CD14-positive monocyte (primary cell): ENCODE data around the gene ELOVL1. TPM values are rescaled to one million over a fixed set of nuclear protein-coding genes. Genes with fewer than 3 reads are reported as not detected.

ENCODE experiments used
- DNase-seq, 3 donors: peaks; one replicate each; pipeline ENCODE4 v3.0.0-alpha.2; 2011 to 2022
- H2AFZ ChIP-seq: 2 replicates; pipeline ENCODE4 v1.6.0; 2012; ENCODE audit warnings: mild to moderate bottlenecking, low read depth, low read length, inconsistent platforms; ENCODE audit not compliant: insufficient read depth, poor library complexity, severe bottlenecking
- H3K27ac ChIP-seq, 2 donors: 1 replicate in 1 of 2; 2 replicates in 1 of 2; pipeline ENCODE4 v1.5.1; 2012 to 2013; ENCODE audit warnings: low read length in 2 of 2, control low read depth in 1 of 2, inconsistent platforms in 1 of 2, low read depth in 1 of 2, mild to moderate bottlenecking in 1 of 2
- H3K27me3 ChIP-seq, 2 donors: one replicate each; pipeline versions ENCODE4 v1.6.0 to v1.6.1; 2011 to 2013; ENCODE audit warnings: low read length in 2 of 2; ENCODE audit not compliant: control insufficient read depth in 2 of 2, insufficient read depth in 2 of 2
- H3K36me3 ChIP-seq, 2 donors: replicated peaks in 1 of 2; 1 replicate in 1 of 2; 2 replicates in 1 of 2; pipeline versions ENCODE4 v1.5.1 to v1.6.1; 2012 to 2013; ENCODE audit warnings: low read length in 2 of 2, control low read depth in 1 of 2, inconsistent platforms in 1 of 2, mild to moderate bottlenecking in 1 of 2; ENCODE audit not compliant: insufficient read depth in 2 of 2, control insufficient read depth in 1 of 2
- H3K4me1 ChIP-seq, 2 donors: 1 replicate in 1 of 2; 2 replicates in 1 of 2; pipeline versions ENCODE4 v1.5.1 to v1.6.1; 2012 to 2013; ENCODE audit warnings: low read length in 2 of 2, control low read depth in 1 of 2, inconsistent platforms in 1 of 2, mild to moderate bottlenecking in 1 of 2, moderate library complexity in 1 of 2; ENCODE audit not compliant: insufficient read depth in 2 of 2, control insufficient read depth in 1 of 2
- H3K4me2 ChIP-seq: replicated peaks from 2 replicates; pipeline ENCODE3; 2012; ENCODE audit warnings: low read length, moderate library complexity, mild to moderate bottlenecking; ENCODE audit not compliant: poor library complexity, severe bottlenecking; ENCODE audit errors: extremely low read depth
- H3K4me3 ChIP-seq, 3 experiments: fragments of 200-600 bp in 1 of 3; sonication (generic) in 1 of 3; replicated peaks in 1 of 3; 1 replicate in 2 of 3; 2 replicates in 1 of 3; pipeline ENCODE4 v1.5.1; 2011 to 2013; ENCODE audit warnings: low read length in 3 of 3, mild to moderate bottlenecking in 3 of 3, control low read depth in 2 of 3, low read depth in 2 of 3, inconsistent platforms in 1 of 3, moderate library complexity in 1 of 3
- H3K79me2 ChIP-seq: 2 replicates; pipeline ENCODE4 v1.6.0; 2012; ENCODE audit warnings: mild to moderate bottlenecking, control low read depth, inconsistent platforms, low read length, moderate library complexity; ENCODE audit not compliant: insufficient read depth
- H3K9ac ChIP-seq: 2 replicates; pipeline ENCODE4 v1.6.0; 2017; ENCODE audit warnings: low read length, mild to moderate bottlenecking; ENCODE audit not compliant: insufficient read depth, poor library complexity, severe bottlenecking
- H3K9me3 ChIP-seq, 2 donors: replicated peaks in 1 of 2; 1 replicate in 1 of 2; 2 replicates in 1 of 2; pipeline versions ENCODE4 v1.5.1 to v1.6.1; 2012 to 2013; ENCODE audit warnings: low read length in 2 of 2, control low read depth in 1 of 2; ENCODE audit not compliant: control insufficient read depth in 1 of 2, insufficient read depth in 1 of 2
- H4K20me1 ChIP-seq: 2 replicates; pipeline ENCODE4 v1.6.0; 2012; ENCODE audit warnings: mild to moderate bottlenecking, low read length, control low read depth, moderate library complexity; ENCODE audit not compliant: insufficient read depth
- H3K27ac Mint-ChIP-seq, 7 donors: one replicate each; pipeline ENCODE4 v1.8.0; 2020; ENCODE audit warnings: mild to moderate bottlenecking in 7 of 7, mixed read lengths in 7 of 7, moderate library complexity in 6 of 7, inconsistent platforms in 2 of 7
- H3K27me3 Mint-ChIP-seq, 3 donors: one replicate each; pipeline ENCODE4 v1.8.0; 2021 to 2022; ENCODE audit warnings: low read depth in 3 of 3, mild to moderate bottlenecking in 3 of 3, mixed read lengths in 3 of 3, moderate library complexity in 3 of 3, inconsistent platforms in 1 of 3
- H3K36me3 Mint-ChIP-seq, 2 donors: one replicate each; pipeline ENCODE4 v1.8.0; 2020; ENCODE audit warnings: mixed read lengths in 2 of 2, inconsistent platforms in 1 of 2, mild to moderate bottlenecking in 1 of 2
- H3K4me1 Mint-ChIP-seq: one replicate; pipeline ENCODE4 v1.8.0; 2020; ENCODE audit warnings: mild to moderate bottlenecking, mixed read lengths
- H3K4me3 Mint-ChIP-seq, 2 donors: one replicate each; pipeline ENCODE4 v1.8.0; 2020; ENCODE audit warnings: mild to moderate bottlenecking in 2 of 2, mixed read lengths in 2 of 2, moderate library complexity in 1 of 2
- H3K9me3 Mint-ChIP-seq, 7 donors: one replicate each; pipeline ENCODE4 v1.8.0; 2020 to 2022; ENCODE audit warnings: mixed read lengths in 7 of 7, mild to moderate bottlenecking in 6 of 7, moderate library complexity in 6 of 7, inconsistent platforms in 2 of 7
- WGBS: methylation state at CpG from one replicate; pipeline ENCODE4 v1.1.5; 2013; ENCODE audit warnings: missing lambda C conversion rate; ENCODE audit not compliant: insufficient coverage; 5-methylcytosine and 5-hydroxymethylcytosine counted together
- intact Hi-C, 2 donors: fragments of 100-400 bp; cut with micrococcal nuclease; formaldehyde crosslinking; loops; one replicate each; pipeline versions ENCODE4 v1.15.0 to v1.15.1; 2023
- polyA plus RNA-seq, 3 donors: library from polyadenylated mRNA; depleted of rRNA in 1 of 3; unstranded in 2 of 3; stranded (reverse) in 1 of 3; fragments of 300-500 nt in 2 of 3; fragments of >200 nt in 1 of 3; fragmentation: Illumina TruSeq in 2 of 3; gene quantifications; 1 replicate in 2 of 3; 2 replicates in 1 of 3; pipeline ENCODE4 v1.2.3, GENCODE V29; 2012 to 2021
- TF ChIP-seq, protein P1 (sequence below): fragments of 200-600 bp; IDR thresholded peaks from one replicate; pipeline ENCODE4 v1.8.0; 2022; ENCODE audit warnings: antibody characterized with exemption, mild to moderate bottlenecking

ELOVL1 gene
- polyA plus RNA-seq, 3 donors, result 135 to 151 (median 148) TPM

DNA sequence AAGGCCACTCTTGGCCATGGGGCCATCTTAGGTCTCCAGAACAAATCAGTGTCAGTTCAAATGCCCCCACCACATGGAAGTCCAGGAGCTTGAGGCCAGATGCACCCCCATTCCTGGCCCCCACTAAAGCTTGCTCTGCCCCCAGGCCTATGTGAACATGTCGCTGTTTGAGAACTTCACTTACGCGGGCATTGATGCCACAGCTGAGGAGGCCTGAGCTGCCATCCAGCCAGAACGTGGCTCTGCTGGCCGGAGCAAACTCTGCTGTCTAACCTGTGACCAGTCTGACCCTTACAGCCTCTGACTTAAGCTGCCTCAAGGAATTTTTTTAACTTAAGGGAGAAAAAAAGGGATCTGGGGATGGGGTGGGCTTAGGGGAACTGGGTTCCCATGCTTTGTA is 45.3 kb downstream of the ELOVL1 start:
- H3K79me2 ChIP-seq, result no peaks in the 10 kb centered on the region
- TF ChIP-seq, protein P1, sequence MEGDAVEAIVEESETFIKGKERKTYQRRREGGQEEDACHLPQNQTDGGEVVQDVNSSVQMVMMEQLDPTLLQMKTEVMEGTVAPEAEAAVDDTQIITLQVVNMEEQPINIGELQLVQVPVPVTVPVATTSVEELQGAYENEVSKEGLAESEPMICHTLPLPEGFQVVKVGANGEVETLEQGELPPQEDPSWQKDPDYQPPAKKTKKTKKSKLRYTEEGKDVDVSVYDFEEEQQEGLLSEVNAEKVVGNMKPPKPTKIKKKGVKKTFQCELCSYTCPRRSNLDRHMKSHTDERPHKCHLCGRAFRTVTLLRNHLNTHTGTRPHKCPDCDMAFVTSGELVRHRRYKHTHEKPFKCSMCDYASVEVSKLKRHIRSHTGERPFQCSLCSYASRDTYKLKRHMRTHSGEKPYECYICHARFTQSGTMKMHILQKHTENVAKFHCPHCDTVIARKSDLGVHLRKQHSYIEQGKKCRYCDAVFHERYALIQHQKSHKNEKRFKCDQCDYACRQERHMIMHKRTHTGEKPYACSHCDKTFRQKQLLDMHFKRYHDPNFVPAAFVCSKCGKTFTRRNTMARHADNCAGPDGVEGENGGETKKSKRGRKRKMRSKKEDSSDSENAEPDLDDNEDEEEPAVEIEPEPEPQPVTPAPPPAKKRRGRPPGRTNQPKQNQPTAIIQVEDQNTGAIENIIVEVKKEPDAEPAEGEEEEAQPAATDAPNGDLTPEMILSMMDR, result no peak
- no peaks in the 10 kb centered on the region for H3K4me1 ChIP-seq
- H3K36me3 ChIP-seq, result no peaks in the 10 kb centered on the region
- H3K4me3 ChIP-seq, result no peak overlapping the region
- no peak overlapping the region for H2AFZ ChIP-seq
- no peaks in the 10 kb centered on the region for H3K9me3 ChIP-seq
- H3K27ac ChIP-seq, result no peak overlapping the region
- no peak overlapping the region for H3K4me2 ChIP-seq
- H3K27me3 Mint-ChIP-seq, result peaks cover 0 to 6% (median 5%) of the 10 kb centered on the region in 3 donors
- no peaks in the 10 kb centered on the region for H4K20me1 ChIP-seq
- intact Hi-C loops, result no loop called here
- H3K27ac Mint-ChIP-seq, result no peak overlapping the region
- H3K9me3 Mint-ChIP-seq, result peaks cover 0 to 18% (median 13%) of the 10 kb centered on the region in 7 donors
- H3K9ac ChIP-seq, result no peak overlapping the region
- H3K4me1 Mint-ChIP-seq, result peaks cover 3% of the 10 kb centered on the region
- no peaks in the 10 kb centered on the region for H3K27me3 ChIP-seq
- WGBS, result 100% methylated on average over 5 of the region's 5 CpGs
- H3K36me3 Mint-ChIP-seq, result no peaks in the 10 kb centered on the region
- DNase-seq, result no peak
- no peak overlapping the region for H3K4me3 Mint-ChIP-seq

DNA sequence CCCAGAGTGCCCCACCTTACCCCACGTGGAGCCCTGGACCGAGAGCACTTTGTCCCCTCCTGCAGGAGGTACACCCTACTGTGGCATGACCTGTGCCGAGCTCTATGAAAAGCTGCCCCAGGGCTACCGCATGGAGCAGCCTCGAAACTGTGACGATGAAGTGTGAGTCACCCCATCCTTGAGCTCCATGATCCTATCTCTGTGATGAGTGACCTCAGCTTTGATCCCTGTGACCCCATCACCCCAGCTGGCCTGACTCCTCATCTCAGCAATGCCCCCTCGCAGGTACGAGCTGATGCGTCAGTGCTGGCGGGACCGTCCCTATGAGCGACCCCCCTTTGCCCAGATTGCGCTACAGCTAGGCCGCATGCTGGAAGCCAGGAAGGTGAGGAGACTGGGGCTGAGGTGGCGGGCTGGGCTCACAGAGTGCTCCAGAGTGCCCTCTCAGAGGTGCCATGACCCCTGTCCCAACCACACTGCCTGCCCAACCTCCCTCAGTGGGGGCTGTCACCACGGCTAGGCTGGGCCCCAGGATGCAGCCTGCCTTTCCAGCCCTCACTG is 46.4 kb downstream of the ELOVL1 start:
- peaks cover 0 to under 1% of the 10 kb centered on the region in 2 donors for H3K4me1 ChIP-seq
- no peaks in the 10 kb centered on the region for H3K36me3 ChIP-seq
- H3K79me2 ChIP-seq, result no peaks in the 10 kb centered on the region
- intact Hi-C loops, result no loop called here
- peaks cover 0 to 5% (median 4%) of the 10 kb centered on the region in 3 donors for H3K27me3 Mint-ChIP-seq
- no peak overlapping the region for H3K27ac Mint-ChIP-seq
- H3K4me1 Mint-ChIP-seq, result peaks cover 4% of the 10 kb centered on the region
- no peak overlapping the region for H3K9ac ChIP-seq
- H3K9me3 Mint-ChIP-seq, result peaks cover 0 to 14% (median 8%) of the 10 kb centered on the region in 7 donors
- no peaks in the 10 kb centered on the region for H3K27me3 ChIP-seq
- no peak overlapping the region for H3K4me2 ChIP-seq
- DNase-seq, result no peak
- no peaks in the 10 kb centered on the region for H4K20me1 ChIP-seq
- no peak overlapping the region for H2AFZ ChIP-seq
- WGBS, result 96% methylated on average over 7 of the region's 16 CpGs
- H3K27ac ChIP-seq, result no peak overlapping the region
- no peak overlapping the region for H3K4me3 Mint-ChIP-seq
- TF ChIP-seq, protein P1, result no peak
- H3K9me3 ChIP-seq, result no peaks in the 10 kb centered on the region
- no peaks in the 10 kb centered on the region for H3K36me3 Mint-ChIP-seq
- H3K4me3 ChIP-seq, result no peak overlapping the region
